Central memory CD8-positive, alpha-beta T cell (primary cell): ENCODE measurements around the gene AQP3.
"Not testable (repeated sequence)": the region's sequence is repeated elsewhere in the genome, so short reads cannot be mapped to it uniquely, and the experiment has no call there.

Source experiments
- ATAC-seq: fragments of 150-1000 bp; cut with Tn5 transposase; replicated peaks from 2 replicates; pipeline ENCODE4 v1.10.0; 2022; ENCODE audit warnings: mild to moderate bottlenecking, moderate FRiP score, moderate number of reproducible peaks; ENCODE audit not compliant: poor library complexity, severe bottlenecking; ENCODE audit errors: extremely low read depth
- DNase-seq, 2 donors: peaks; one replicate each; pipeline ENCODE4 v3.0.0; 2021; ENCODE audit warnings: low spot score in 2 of 2
- H3K27ac Mint-ChIP-seq: one replicate; pipeline ENCODE4 v1.8.0; 2022; ENCODE audit warnings: low read depth, mild to moderate bottlenecking, moderate library complexity, mixed read lengths
- H3K27me3 Mint-ChIP-seq: one replicate; pipeline ENCODE4 v1.8.0; 2022; ENCODE audit warnings: mixed read lengths
- H3K36me3 Mint-ChIP-seq: one replicate; pipeline ENCODE4 v1.8.0; 2022; ENCODE audit warnings: mild to moderate bottlenecking, moderate library complexity, mixed read lengths; ENCODE audit not compliant: insufficient read depth
- H3K4me1 Mint-ChIP-seq: one replicate; pipeline ENCODE4 v1.8.0; 2022; ENCODE audit warnings: mixed read lengths
- H3K4me3 Mint-ChIP-seq: one replicate; pipeline ENCODE4 v1.8.0; 2022; ENCODE audit warnings: mild to moderate bottlenecking, moderate library complexity, mixed read lengths
- H3K9me3 Mint-ChIP-seq: one replicate; pipeline ENCODE4 v1.8.0; 2022; ENCODE audit warnings: mixed read lengths

Gene AQP3

GRCh38 chr9:33459115-33459514 lies 11.7 kb upstream of the AQP3 start:
- Mint-ChIP-seq H3K27ac (peak overlapping the region; percentile 88), H3K4me3 (no peak overlapping the region), H3K27me3 (no peaks in the 10 kb centered on the region), H3K9me3 (no peaks in the 10 kb centered on the region), H3K36me3 (peaks cover 9% of the 10 kb centered on the region), H3K4me1 (peaks cover 33% of the 10 kb centered on the region)
- no peak for ATAC-seq
- no peak for DNase-seq

GRCh38 chr9:33458444-33458843 lies 11.1 kb upstream of the AQP3 start:
- H3K4me3 Mint-ChIP-seq: peak overlapping the region; percentile 31
- peak; percentile 84 for ATAC-seq
- H3K27me3 Mint-ChIP-seq: no peaks in the 10 kb centered on the region
- H3K4me1 Mint-ChIP-seq: peaks cover 40% of the 10 kb centered on the region
- H3K36me3 Mint-ChIP-seq: peaks cover 5% of the 10 kb centered on the region
- H3K9me3 Mint-ChIP-seq: no peaks in the 10 kb centered on the region
- H3K27ac Mint-ChIP-seq: peak overlapping the region; percentile 88
- no peak for DNase-seq

GRCh38 chr9:33455945-33456344 lies 8.6 kb upstream of the AQP3 start:
- Mint-ChIP-seq H3K27me3 (no peaks in the 10 kb centered on the region), H3K36me3 (peaks cover 1% of the 10 kb centered on the region), H3K9me3 (no peaks in the 10 kb centered on the region), H3K4me1 (peaks cover 52% of the 10 kb centered on the region), H3K4me3 (no peak overlapping the region), H3K27ac (peak overlapping the region; percentile 70)
- DNase-seq: no peak
- no peak for ATAC-seq

- DNase-seq, H3K4me3 Mint-ChIP-seq, H3K36me3 Mint-ChIP-seq, ATAC-seq, H3K9me3 Mint-ChIP-seq, H3K27me3 Mint-ChIP-seq: not testable (repeated sequence)
- Mint-ChIP-seq H3K27ac (peak overlapping the region; percentile 70), H3K4me1 (peaks cover 52% of the 10 kb centered on the region)
Observed at GRCh38 chr9:33455456-33455855, 8.1 kb upstream of the AQP3 start.

GRCh38 chr9:33454661-33455026 lies 7.3 kb upstream of the AQP3 start:
- not testable (repeated sequence) for ATAC-seq, H3K4me3 Mint-ChIP-seq, H3K36me3 Mint-ChIP-seq, DNase-seq, H3K9me3 Mint-ChIP-seq, H3K27me3 Mint-ChIP-seq
- Mint-ChIP-seq H3K4me1 (peaks cover 52% of the 10 kb centered on the region), H3K27ac (peak overlapping the region; percentile 84)

GRCh38 chr9:33453999-33454660 lies 6.7 kb upstream of the AQP3 start:
- H3K9me3 Mint-ChIP-seq: no peaks in the 10 kb centered on the region
- peak overlapping the region; percentile 84 for H3K27ac Mint-ChIP-seq
- DNase-seq (no peak), ATAC-seq (no peak)
- H3K36me3 Mint-ChIP-seq: no peaks in the 10 kb centered on the region
- H3K4me1 Mint-ChIP-seq: peaks cover 51% of the 10 kb centered on the region
- H3K4me3 Mint-ChIP-seq: no peak overlapping the region
- no peaks in the 10 kb centered on the region for H3K27me3 Mint-ChIP-seq

GRCh38 chr9:33453286-33453860 lies 6.0 kb upstream of the AQP3 start:
- H3K27ac Mint-ChIP-seq: peak overlapping the region; percentile 79
- no peaks in the 10 kb centered on the region for H3K27me3 Mint-ChIP-seq
- DNase-seq (no peak), ATAC-seq (no peak)
- H3K36me3 Mint-ChIP-seq: no peaks in the 10 kb centered on the region
- H3K4me3 Mint-ChIP-seq: no peak overlapping the region
- H3K4me1 Mint-ChIP-seq: peaks cover 44% of the 10 kb centered on the region
- H3K9me3 Mint-ChIP-seq: no peaks in the 10 kb centered on the region

- peak overlapping the region; percentile 79 for H3K27ac Mint-ChIP-seq
- peaks cover 42% of the 10 kb centered on the region for H3K4me1 Mint-ChIP-seq
- H3K27me3 Mint-ChIP-seq: no peaks in the 10 kb centered on the region
- no peak overlapping the region for H3K4me3 Mint-ChIP-seq
- no peaks in the 10 kb centered on the region for H3K36me3 Mint-ChIP-seq
- no peaks in the 10 kb centered on the region for H3K9me3 Mint-ChIP-seq
- DNase-seq: no peak
- peak; percentile 58 for ATAC-seq
Observed at GRCh38 chr9:33452828-33453271, 5.5 kb upstream of the AQP3 start.

GRCh38 chr9:33450621-33451146 lies 3.3 kb upstream of the AQP3 start:
- no peak overlapping the region for H3K27ac Mint-ChIP-seq
- H3K27me3 Mint-ChIP-seq: no peaks in the 10 kb centered on the region
- H3K4me3 Mint-ChIP-seq: no peak overlapping the region
- H3K4me1 Mint-ChIP-seq: peaks cover 52% of the 10 kb centered on the region
- no peak for ATAC-seq
- H3K9me3 Mint-ChIP-seq: no peaks in the 10 kb centered on the region
- H3K36me3 Mint-ChIP-seq: peaks cover 10% of the 10 kb centered on the region
- DNase-seq: no peak

GRCh38 chr9:33449715-33450114 lies 2.3 kb upstream of the AQP3 start:
- DNase-seq (no peak), ATAC-seq (no peak)
- no peaks in the 10 kb centered on the region for H3K27me3 Mint-ChIP-seq
- peaks cover 57% of the 10 kb centered on the region for H3K4me1 Mint-ChIP-seq
- no peaks in the 10 kb centered on the region for H3K9me3 Mint-ChIP-seq
- H3K36me3 Mint-ChIP-seq: peaks cover 13% of the 10 kb centered on the region
- H3K4me3 Mint-ChIP-seq: no peak overlapping the region
- H3K27ac Mint-ChIP-seq: no peak overlapping the region

GRCh38 chr9:33447799-33448553 lies 583 bp upstream of the AQP3 start:
- H3K9me3 Mint-ChIP-seq: no peaks in the 10 kb centered on the region
- H3K36me3 Mint-ChIP-seq: peaks cover 17% of the 10 kb centered on the region
- DNase-seq: no peak
- H3K4me1 Mint-ChIP-seq: peaks cover 44% of the 10 kb centered on the region
- no peak for ATAC-seq
- no peaks in the 10 kb centered on the region for H3K27me3 Mint-ChIP-seq
- peak overlapping the region; percentile 95 for H3K27ac Mint-ChIP-seq
- H3K4me3 Mint-ChIP-seq: peak overlapping the region; percentile 87

- Mint-ChIP-seq H3K36me3 (peaks cover 22% of the 10 kb centered on the region), H3K9me3 (no peaks in the 10 kb centered on the region), H3K4me3 (peak overlapping the region; percentile 87), H3K4me1 (peaks cover 36% of the 10 kb centered on the region), H3K27me3 (no peaks in the 10 kb centered on the region), H3K27ac (peak overlapping the region; percentile 95)
- ATAC-seq (peak; percentile 66), DNase-seq (peak; percentile 26 to 48)
Observed at GRCh38 chr9:33446240-33446945, 1.0 kb downstream of the AQP3 start.
